ENCODE data around the gene ZNF511.

Gene ZNF511

GRCh38 chr10:133335246-133336117 is 26.8 kb downstream of the ZNF511 start:
- peak; percentile 61 to 67 for DNase-seq (ENCODE audit: low read depth in 2 of 2)

- no peak for DNase-seq (ENCODE audit: low read depth in 2 of 2)
Observed at GRCh38 chr10:133336118-133336576, 27.4 kb downstream of the ZNF511 start.

GRCh38 chr10:133336577-133337369 is 28.1 kb downstream of the ZNF511 start, which contains the start of gene CALY:
CALY (minus strand) TSS chr10:133336896; CDS start chr10:133328989, 7,907 bp downstream.
- DNase-seq (ENCODE audit: low read depth in 2 of 2) = peak; percentile 54 to 70

- DNase-seq (ENCODE audit: low read depth in 2 of 2) = no peak
Observed at GRCh38 chr10:133337370-133337725, 28.6 kb downstream of the ZNF511 start.

GRCh38 chr10:133338080-133339071 is 29.7 kb downstream of the ZNF511 start:
- no peak for DNase-seq (ENCODE audit: low read depth in 2 of 2)

- no peak for DNase-seq (ENCODE audit: low read depth in 2 of 2)
Observed at GRCh38 chr10:133339708-133340380, 31.1 kb downstream of the ZNF511 start.

- no peak for DNase-seq (ENCODE audit: low read depth in 2 of 2)
Observed at GRCh38 chr10:133341983-133342382, 33.3 kb downstream of the ZNF511 start.

- DNase-seq (ENCODE audit: low read depth in 2 of 2) = no peak
Observed at GRCh38 chr10:133342942-133343341, 34.2 kb downstream of the ZNF511 start.

GRCh38 chr10:133343558-133343957 is 34.8 kb downstream of the ZNF511 start:
- no peak for DNase-seq (ENCODE audit: low read depth in 2 of 2)

- DNase-seq (ENCODE audit: low read depth in 2 of 2) = no peak
Observed at GRCh38 chr10:133344236-133344635, 35.5 kb downstream of the ZNF511 start.

- DNase-seq (ENCODE audit: low read depth in 2 of 2) = no peak
Observed at GRCh38 chr10:133346413-133346812, 37.7 kb downstream of the ZNF511 start.

- no peak for DNase-seq (ENCODE audit: low read depth in 2 of 2)
Observed at GRCh38 chr10:133347710-133348517, 39.2 kb downstream of the ZNF511 start.

- no peak for DNase-seq (ENCODE audit: low read depth in 2 of 2)
Observed at GRCh38 chr10:133349160-133349568, 40.5 kb downstream of the ZNF511 start.

- no peak for DNase-seq (ENCODE audit: low read depth in 2 of 2)
Observed at GRCh38 chr10:133349577-133350011, 40.9 kb downstream of the ZNF511 start.

- DNase-seq (ENCODE audit: low read depth in 2 of 2) = no peak
Observed at GRCh38 chr10:133350283-133350949, 41.7 kb downstream of the ZNF511 start.

- no peak for DNase-seq (ENCODE audit: low read depth in 2 of 2)
Observed at GRCh38 chr10:133350950-133351329, 42.2 kb downstream of the ZNF511 start.

- no peak for DNase-seq (ENCODE audit: low read depth in 2 of 2)
Observed at GRCh38 chr10:133351408-133352318, 42.9 kb downstream of the ZNF511 start.

Measured in stimulated activated CD4-positive, alpha-beta T cell treated with anti-CD3 and anti-CD28 coated beads, Interleukin-1b, Interleukin-23, amount 100 ng/mL, for 4 hours (primary cell).